Panc1 (cell line): ENCODE measurements around the gene CDH13. TPM values are rescaled to one million over a fixed set of nuclear protein-coding genes. Genes with fewer than 3 reads are reported as not detected.

Experiments
- ATAC-seq: fragments of 200-7000 bp; cut with Tn5 transposase; 2 replicates; pipeline ENCODE4 v1.9.1; 2020; ENCODE audit warnings: mild to moderate bottlenecking, moderate library complexity
- BruUV-seq: library from RNA; stranded (reverse); fragments of 400-500 nt; replicated peaks from 2 replicates; lab custom pipeline; 2021; lab: Mats Ljungman, UMichigan
- CTCF ChIA-PET: fragments of 300-600 bp; sonication (Branson Sonifier 250); formaldehyde crosslinking; loops from one replicate; lab custom pipeline; 2022; ENCODE audit warnings: antibody characterized with exemption; lab: Charles Lee
- POLR2A ChIA-PET: fragments of 300-600 bp; sonication (Branson Sonifier 250); formaldehyde crosslinking; loops from one replicate; lab custom pipeline; 2022; ENCODE audit warnings: antibody characterized with exemption; lab: Charles Lee
- DNase-seq: peaks from one replicate; pipeline ENCODE4 v3.0.0-alpha.2; 2010; ENCODE audit warnings: low read depth, low spot score
- H3K27ac ChIP-seq: 2 replicates; pipeline ENCODE4 v1.5.1; 2011; ENCODE audit warnings: mild to moderate bottlenecking, low read length, inconsistent platforms
- H3K27me3 ChIP-seq: fragments of 200-500 bp; sonication (Bioruptor generic); 2 replicates; pipeline ENCODE4 v1.6.0; 2014; ENCODE audit warnings: low read length, inconsistent platforms; ENCODE audit not compliant: control insufficient read depth, insufficient read depth
- H3K36me3 ChIP-seq: fragments of 200-500 bp; sonication (Bioruptor generic); 2 replicates; pipeline ENCODE4 v1.5.1; 2014; ENCODE audit warnings: inconsistent platforms, mild to moderate bottlenecking, low read length, moderate library complexity; ENCODE audit not compliant: control insufficient read depth, insufficient read depth
- H3K4me1 ChIP-seq: 2 replicates; pipeline ENCODE4 v1.5.1; 2011; ENCODE audit warnings: inconsistent platforms, mild to moderate bottlenecking, low read length, moderate library complexity; ENCODE audit not compliant: control insufficient read depth, insufficient read depth
- H3K4me3 ChIP-seq, 2 experiments: 2 replicates each; pipeline ENCODE4 v1.5.1; 2011 to 2012; ENCODE audit warnings: low read depth in 2 of 2, low read length in 2 of 2, mild to moderate bottlenecking in 2 of 2, inconsistent platforms in 1 of 2, moderate library complexity in 1 of 2
- H3K9me3 ChIP-seq: fragments of 200-500 bp; sonication (Bioruptor generic); 2 replicates; pipeline ENCODE4 v1.5.1; 2014; ENCODE audit warnings: low read depth, mild to moderate bottlenecking, inconsistent platforms, low read length, moderate library complexity; ENCODE audit not compliant: control insufficient read depth, insufficient read depth
- POLR2AphosphoS5 ChIP-seq: IDR thresholded peaks from 2 replicates; pipeline ENCODE4 v1.6.1; 2012; ENCODE audit warnings: mild to moderate bottlenecking, low read depth, low read length, moderate library complexity
- SIN3A ChIP-seq: IDR thresholded peaks from 2 replicates; pipeline ENCODE4 v1.6.1; 2012; ENCODE audit warnings: low read depth, mild to moderate bottlenecking, low read length, moderate library complexity, borderline replicate concordance; ENCODE audit not compliant: insufficient read depth
- TCF7L2 ChIP-seq: IDR thresholded peaks from 2 replicates; pipeline ENCODE4 v1.6.1; 2011; ENCODE audit warnings: mild to moderate bottlenecking, low read depth, low read length, inconsistent platforms
- in situ Hi-C: cut with HindIII; loops from 2 replicates; pipeline ENCODE4 v1.10.0; 2016; ENCODE audit warnings: low sequenced_read_pairs, low pct_unique_long_range_greater_than_20kb
- intact Hi-C: fragments of 100-400 bp; cut with micrococcal nuclease; formaldehyde crosslinking; loops from one replicate; pipeline ENCODE4 v1.10.0; 2022; ENCODE audit not compliant: unreplicated experiment
- total RNA-seq: library from RNA; stranded (reverse); gene quantifications from one replicate; pipeline ENCODE4 v1.2.1, GENCODE V29; 2021; ENCODE audit not compliant: unreplicated experiment
- TF ChIP-seq, protein P1 (sequence below): fragments of 450-650 bp; IDR thresholded peaks from 2 replicates; pipeline ENCODE4 v1.5.1; 2017; ENCODE audit warnings: mild to moderate bottlenecking
- TF ChIP-seq, protein P2 (sequence below), 2 experiments: IDR thresholded peaks; 2 replicates each; pipeline ENCODE4 v1.6.1; 2011 to 2012; ENCODE audit warnings: low read depth in 2 of 2, control low read depth in 1 of 2, low read length in 1 of 2, mild to moderate bottlenecking in 1 of 2, moderate library complexity in 1 of 2; ENCODE audit not compliant: insufficient read depth in 1 of 2

CDH13 gene
- total RNA-seq, 1 experiment from 2014 or later = not detected

DNA sequence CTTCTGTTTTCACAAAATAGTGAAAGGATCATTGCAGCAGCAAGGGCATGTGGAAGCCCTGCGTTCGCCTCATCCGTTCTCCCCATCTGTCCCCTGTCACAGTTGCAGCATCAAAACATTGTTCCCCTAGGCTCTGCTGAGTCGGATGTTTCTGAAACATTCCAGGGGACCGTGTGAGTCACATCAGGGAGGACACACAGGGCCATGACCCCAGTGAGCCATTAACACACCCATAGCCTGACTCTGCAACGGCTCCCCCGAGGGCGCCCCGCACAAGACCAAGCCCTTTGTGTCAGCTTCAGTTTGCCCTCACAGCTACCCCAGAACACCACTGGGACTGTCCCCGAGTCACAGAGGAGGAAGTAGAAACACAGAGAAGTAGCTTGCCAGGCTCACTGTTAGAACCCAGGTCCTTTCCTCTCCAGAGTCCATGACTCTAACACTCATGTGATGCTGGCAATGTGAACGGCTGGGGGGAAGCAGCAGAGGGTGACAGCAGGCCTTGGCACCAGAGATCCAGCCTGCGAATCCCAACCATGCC is 1117.7 kb downstream of the CDH13 start:
- BruUV-seq = no TSS peak
- CTCF ChIA-PET = no interaction called here
- in situ Hi-C loops (no loop called here), intact Hi-C loops (no loop called here)
- Histone ChIP-seq H3K36me3 (no peaks in the 10 kb centered on the region), H3K27ac (no peak overlapping the region), H3K4me3 (no peak overlapping the region), H3K27me3 (no peaks in the 10 kb centered on the region; the same call in 1 of the 2 replicates), H3K9me3 (no peaks in the 10 kb centered on the region), H3K4me1 (no peaks in the 10 kb centered on the region)
- ATAC-seq = no peak
- POLR2A ChIA-PET = no interaction called here
- no peak for DNase-seq
- TF ChIP-seq POLR2AphosphoS5 (no peak), SIN3A (no peak), TCF7L2 (no peak)
- TF ChIP-seq, protein P1, sequence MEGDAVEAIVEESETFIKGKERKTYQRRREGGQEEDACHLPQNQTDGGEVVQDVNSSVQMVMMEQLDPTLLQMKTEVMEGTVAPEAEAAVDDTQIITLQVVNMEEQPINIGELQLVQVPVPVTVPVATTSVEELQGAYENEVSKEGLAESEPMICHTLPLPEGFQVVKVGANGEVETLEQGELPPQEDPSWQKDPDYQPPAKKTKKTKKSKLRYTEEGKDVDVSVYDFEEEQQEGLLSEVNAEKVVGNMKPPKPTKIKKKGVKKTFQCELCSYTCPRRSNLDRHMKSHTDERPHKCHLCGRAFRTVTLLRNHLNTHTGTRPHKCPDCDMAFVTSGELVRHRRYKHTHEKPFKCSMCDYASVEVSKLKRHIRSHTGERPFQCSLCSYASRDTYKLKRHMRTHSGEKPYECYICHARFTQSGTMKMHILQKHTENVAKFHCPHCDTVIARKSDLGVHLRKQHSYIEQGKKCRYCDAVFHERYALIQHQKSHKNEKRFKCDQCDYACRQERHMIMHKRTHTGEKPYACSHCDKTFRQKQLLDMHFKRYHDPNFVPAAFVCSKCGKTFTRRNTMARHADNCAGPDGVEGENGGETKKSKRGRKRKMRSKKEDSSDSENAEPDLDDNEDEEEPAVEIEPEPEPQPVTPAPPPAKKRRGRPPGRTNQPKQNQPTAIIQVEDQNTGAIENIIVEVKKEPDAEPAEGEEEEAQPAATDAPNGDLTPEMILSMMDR = no peak
- TF ChIP-seq, protein P2, sequence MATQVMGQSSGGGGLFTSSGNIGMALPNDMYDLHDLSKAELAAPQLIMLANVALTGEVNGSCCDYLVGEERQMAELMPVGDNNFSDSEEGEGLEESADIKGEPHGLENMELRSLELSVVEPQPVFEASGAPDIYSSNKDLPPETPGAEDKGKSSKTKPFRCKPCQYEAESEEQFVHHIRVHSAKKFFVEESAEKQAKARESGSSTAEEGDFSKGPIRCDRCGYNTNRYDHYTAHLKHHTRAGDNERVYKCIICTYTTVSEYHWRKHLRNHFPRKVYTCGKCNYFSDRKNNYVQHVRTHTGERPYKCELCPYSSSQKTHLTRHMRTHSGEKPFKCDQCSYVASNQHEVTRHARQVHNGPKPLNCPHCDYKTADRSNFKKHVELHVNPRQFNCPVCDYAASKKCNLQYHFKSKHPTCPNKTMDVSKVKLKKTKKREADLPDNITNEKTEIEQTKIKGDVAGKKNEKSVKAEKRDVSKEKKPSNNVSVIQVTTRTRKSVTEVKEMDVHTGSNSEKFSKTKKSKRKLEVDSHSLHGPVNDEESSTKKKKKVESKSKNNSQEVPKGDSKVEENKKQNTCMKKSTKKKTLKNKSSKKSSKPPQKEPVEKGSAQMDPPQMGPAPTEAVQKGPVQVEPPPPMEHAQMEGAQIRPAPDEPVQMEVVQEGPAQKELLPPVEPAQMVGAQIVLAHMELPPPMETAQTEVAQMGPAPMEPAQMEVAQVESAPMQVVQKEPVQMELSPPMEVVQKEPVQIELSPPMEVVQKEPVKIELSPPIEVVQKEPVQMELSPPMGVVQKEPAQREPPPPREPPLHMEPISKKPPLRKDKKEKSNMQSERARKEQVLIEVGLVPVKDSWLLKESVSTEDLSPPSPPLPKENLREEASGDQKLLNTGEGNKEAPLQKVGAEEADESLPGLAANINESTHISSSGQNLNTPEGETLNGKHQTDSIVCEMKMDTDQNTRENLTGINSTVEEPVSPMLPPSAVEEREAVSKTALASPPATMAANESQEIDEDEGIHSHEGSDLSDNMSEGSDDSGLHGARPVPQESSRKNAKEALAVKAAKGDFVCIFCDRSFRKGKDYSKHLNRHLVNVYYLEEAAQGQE (IDR thresholded peaks at IDR 0.05; ENCODE audit: insufficient read depth in 1 of 2, low read depth in 2 of 2, low read length in 1 of 2) = no peak

DNA sequence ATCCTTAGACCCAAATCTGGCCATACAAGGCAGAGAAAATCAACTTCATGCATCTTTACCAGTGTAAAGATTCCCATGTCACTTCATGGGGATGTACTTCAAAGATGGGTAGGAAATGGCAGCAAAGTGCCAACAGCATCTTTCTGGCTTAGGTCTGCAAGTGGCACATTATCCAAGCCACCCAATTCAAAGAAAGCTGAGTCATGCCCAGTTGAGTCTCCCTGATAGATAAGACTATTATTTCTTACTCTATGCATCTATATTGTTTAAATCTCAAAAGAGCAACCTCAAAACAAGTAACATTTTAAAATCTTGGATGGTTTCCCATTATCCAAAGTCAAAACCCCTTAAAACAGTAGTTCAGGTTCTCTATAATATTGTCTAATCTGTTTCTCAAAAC is 1119.8 kb downstream of the CDH13 start:
- Histone ChIP-seq H3K4me3 (no peak overlapping the region), H3K9me3 (no peaks in the 10 kb centered on the region), H3K27me3 (no peaks in the 10 kb centered on the region), H3K4me1 (no peaks in the 10 kb centered on the region), H3K36me3 (no peaks in the 10 kb centered on the region), H3K27ac (no peak overlapping the region)
- no peak for TF ChIP-seq POLR2AphosphoS5
- TF ChIP-seq, protein P1 = no peak
- TF ChIP-seq, protein P2 (IDR thresholded peaks at IDR 0.05; ENCODE audit: insufficient read depth in 1 of 2, low read depth in 2 of 2, low read length in 1 of 2) = no peak
- no peak for TF ChIP-seq SIN3A
- TF ChIP-seq TCF7L2 = no peak
- ATAC-seq (no peak), DNase-seq (no peak)
- ChIA-PET POLR2A (no interaction called here), CTCF (no interaction called here)
- intact Hi-C loops = no loop called here
- BruUV-seq = no TSS peak
- in situ Hi-C loops = no loop called here
